SH-SY5Y (cell line): ENCODE results near the gene USH1G.

ENCODE experiments used
- GATA2 ChIP-seq: IDR thresholded peaks from 2 replicates; pipeline ENCODE4 v1.6.1; 2011; ENCODE audit warnings: mild to moderate bottlenecking, low read depth, low read length
- GATA3 ChIP-seq: IDR thresholded peaks from 2 replicates; pipeline ENCODE4 v1.6.1; 2011; ENCODE audit warnings: low read depth, mild to moderate bottlenecking, low read length, moderate library complexity

GRCh38 chr17:74883241-74883745, 39.8 kb downstream of the USH1G start:
- TF ChIP-seq GATA3 (no peak), GATA2 (no peak)
